Activated T-helper 2 cell treated with anti-CD3 and anti-CD28 coated beads, Interferon-gamma antibody, Interleukin-2, Interleukin-4, amounts not matched to agents 10 μg/mL and 5 μg/mL and 100 μg/mL, durations not matched to agents 14 hours and 24 hours and 36 hours (primary cell): ENCODE data around the gene EDC3. TPM values are rescaled to one million over a fixed set of nuclear protein-coding genes. Genes with fewer than 3 reads are reported as not detected.
A peak's percentile ranks its signal among the peaks of the same experiment; 100 is the strongest.

Source experiments
- DNase-seq: peaks from one replicate; pipeline ENCODE4 v3.0.0; 2021; ENCODE audit warnings: low spot score
- H3K27ac Mint-ChIP-seq: one replicate; pipeline ENCODE4 v1.8.0; 2021; ENCODE audit warnings: mixed read lengths
- H3K27me3 Mint-ChIP-seq: one replicate; pipeline ENCODE4 v1.8.0; 2021; ENCODE audit warnings: low read depth, mixed read lengths
- H3K36me3 Mint-ChIP-seq: one replicate; pipeline ENCODE4 v1.8.0; 2021; ENCODE audit warnings: low read depth, mixed read lengths
- H3K4me1 Mint-ChIP-seq: one replicate; pipeline ENCODE4 v1.8.0; 2021; ENCODE audit warnings: low read depth, mixed read lengths
- H3K4me3 Mint-ChIP-seq: one replicate; pipeline ENCODE4 v1.8.0; 2021; ENCODE audit warnings: low read depth, mild to moderate bottlenecking, moderate library complexity, mixed read lengths
- H3K9me3 Mint-ChIP-seq: one replicate; pipeline ENCODE4 v1.8.0; 2021; ENCODE audit warnings: mixed read lengths
- intact Hi-C: fragments of 100-400 bp; cut with micrococcal nuclease; formaldehyde crosslinking; loops from one replicate; pipeline ENCODE4 v1.15.1; 2023
- total RNA-seq: library from RNA; stranded (reverse); gene quantifications from 2 replicates; pipeline ENCODE4 v1.2.3, GENCODE V29; 2022

EDC3 gene
- total RNA-seq, 1 donor from 2014 or later: 49.3 TPM

DNA sequence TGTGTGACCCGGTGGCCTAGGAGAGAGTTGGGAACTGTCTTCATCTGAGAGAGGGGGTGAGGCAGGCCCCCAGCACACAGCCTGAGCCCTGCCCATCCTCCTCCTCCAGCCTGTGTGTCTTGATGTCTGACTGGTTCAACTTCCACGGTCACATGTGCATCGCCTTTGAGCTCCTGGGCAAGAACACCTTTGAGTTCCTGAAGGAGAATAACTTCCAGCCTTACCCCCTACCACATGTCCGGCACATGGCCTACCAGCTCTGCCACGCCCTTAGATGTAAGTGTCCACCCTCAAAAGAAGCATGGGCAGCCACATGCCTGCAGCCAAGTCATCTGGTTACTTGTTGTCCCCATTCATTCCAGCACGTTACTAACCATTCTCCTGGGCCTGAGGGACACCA, 70.1 kb downstream of the EDC3 start:
- Mint-ChIP-seq H3K36me3 (peaks cover 86% of the 10 kb centered on the region), H3K4me3 (no peak overlapping the region), H3K4me1 (peaks cover 14% of the 10 kb centered on the region), H3K27me3 (no peaks in the 10 kb centered on the region), H3K9me3 (no peaks in the 10 kb centered on the region), H3K27ac (peak overlapping the region; percentile 3)
- DNase-seq: no peak
- intact Hi-C loops: no loop called here

DNA sequence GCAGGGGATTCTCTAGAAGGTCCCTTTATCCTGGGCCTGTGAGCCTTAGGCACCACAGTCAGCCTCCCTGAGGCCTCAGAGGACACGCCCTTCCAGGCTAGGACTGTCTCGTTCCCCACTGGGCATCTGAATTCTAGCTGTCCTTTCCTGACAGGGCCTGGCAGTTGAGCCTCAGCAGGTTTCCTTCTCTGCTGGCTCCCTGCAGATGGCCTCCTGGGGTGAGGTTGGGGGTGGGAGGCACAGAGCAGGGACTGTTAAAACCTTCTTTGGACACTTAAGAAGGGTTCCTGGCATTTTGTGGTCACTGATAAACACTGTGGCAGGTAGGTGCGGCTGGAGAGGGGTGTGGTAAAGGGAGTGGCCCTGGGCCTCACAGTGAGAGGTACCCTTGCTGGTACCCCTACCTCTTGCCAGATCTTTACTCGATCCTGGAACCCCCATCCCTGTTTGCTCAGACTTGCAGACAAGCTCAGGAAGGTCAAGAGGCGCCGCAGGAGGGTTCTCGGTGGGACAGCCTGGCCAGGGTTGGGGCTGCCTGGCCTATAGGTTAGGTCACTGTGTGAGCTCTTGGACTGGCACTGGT, 71.7 kb downstream of the EDC3 start:
- H3K27ac Mint-ChIP-seq: no peak overlapping the region
- peaks cover 17% of the 10 kb centered on the region for H3K4me1 Mint-ChIP-seq
- H3K9me3 Mint-ChIP-seq: no peaks in the 10 kb centered on the region
- no peak overlapping the region for H3K4me3 Mint-ChIP-seq
- DNase-seq: no peak
- intact Hi-C loops: no loop called here
- H3K27me3 Mint-ChIP-seq: no peaks in the 10 kb centered on the region
- H3K36me3 Mint-ChIP-seq: peaks cover 93% of the 10 kb centered on the region

DNA sequence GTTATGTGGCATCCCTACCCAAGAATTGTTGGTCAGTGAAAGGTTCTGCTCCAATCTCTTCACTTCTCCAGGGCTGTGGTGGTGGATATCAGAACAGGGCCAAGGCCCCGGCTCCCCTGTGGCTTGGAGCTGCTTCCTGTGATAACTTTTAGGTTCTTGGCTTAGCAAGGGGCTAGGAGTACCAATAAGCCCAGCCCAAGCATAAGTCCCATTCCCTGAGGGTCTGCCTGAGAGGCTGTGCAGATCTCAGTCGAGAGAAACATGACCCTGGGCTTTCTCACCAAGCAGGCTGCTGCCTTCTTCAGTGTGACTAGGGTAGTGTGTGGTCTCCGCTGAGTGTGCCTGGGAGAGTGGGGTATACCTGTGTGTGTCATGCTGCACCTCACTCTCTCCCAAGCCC, 73.1 kb downstream of the EDC3 start:
- H3K4me1 Mint-ChIP-seq: peaks cover 28% of the 10 kb centered on the region
- H3K36me3 Mint-ChIP-seq: peaks cover 82% of the 10 kb centered on the region

DNA sequence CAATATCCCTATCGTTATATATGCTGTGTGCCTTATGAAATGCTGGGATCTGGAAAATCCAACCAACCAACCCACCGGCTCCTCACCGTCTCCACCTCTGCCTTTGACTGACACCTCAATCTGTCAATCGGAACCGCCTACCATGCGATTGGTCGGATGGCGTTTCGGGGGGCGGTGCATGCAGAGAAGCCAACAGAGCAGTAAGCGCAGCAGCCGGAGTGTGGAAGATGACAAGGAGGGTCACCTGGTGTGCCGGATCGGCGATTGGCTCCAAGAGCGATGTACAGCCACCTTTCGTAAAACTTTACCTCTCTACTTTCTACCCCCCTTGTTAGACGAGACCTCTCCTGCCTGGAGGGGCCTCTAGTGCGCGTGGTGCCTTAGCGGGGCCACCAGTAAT, 73.9 kb downstream of the EDC3 start:
- H3K27me3 Mint-ChIP-seq: no peaks in the 10 kb centered on the region
- intact Hi-C loops: no loop called here
- peaks cover 36% of the 10 kb centered on the region for H3K4me1 Mint-ChIP-seq
- peaks cover 79% of the 10 kb centered on the region for H3K36me3 Mint-ChIP-seq
- no peak overlapping the region for H3K4me3 Mint-ChIP-seq
- no peak for DNase-seq
- no peaks in the 10 kb centered on the region for H3K9me3 Mint-ChIP-seq
- H3K27ac Mint-ChIP-seq: no peak overlapping the region

More for the DNA sequence above, 73.1 kb downstream of the EDC3 start:
- no peak for DNase-seq
- intact Hi-C loops: no loop called here
- H3K4me3 Mint-ChIP-seq: no peak overlapping the region
- no peaks in the 10 kb centered on the region for H3K9me3 Mint-ChIP-seq
- H3K27ac Mint-ChIP-seq: no peak overlapping the region
- H3K27me3 Mint-ChIP-seq: no peaks in the 10 kb centered on the region

DNA sequence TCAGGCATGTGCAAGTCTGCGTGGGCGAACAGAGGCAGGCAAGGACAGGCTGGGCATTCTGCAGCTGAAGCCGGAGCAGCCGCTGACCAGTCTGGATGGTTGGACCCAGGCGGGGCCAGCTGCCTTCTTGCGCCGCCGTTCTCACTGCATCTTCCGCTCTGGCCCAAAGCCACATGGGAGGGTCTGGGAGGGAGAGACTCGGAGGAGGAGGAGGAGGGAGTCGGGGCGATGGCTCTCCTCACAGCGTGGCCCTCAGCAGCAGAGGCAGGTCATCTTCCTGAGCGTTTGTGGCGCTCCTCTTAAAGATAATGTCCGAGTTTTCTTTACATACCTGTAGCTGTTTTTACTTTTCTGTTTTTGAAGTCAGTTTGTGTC, 74.3 kb downstream of the EDC3 start:
- no peak overlapping the region for H3K27ac Mint-ChIP-seq
- H3K4me1 Mint-ChIP-seq: peaks cover 40% of the 10 kb centered on the region
- intact Hi-C loops: no loop called here
- no peak for DNase-seq
- peaks cover 80% of the 10 kb centered on the region for H3K36me3 Mint-ChIP-seq
- no peaks in the 10 kb centered on the region for H3K9me3 Mint-ChIP-seq
- H3K4me3 Mint-ChIP-seq: no peak overlapping the region
- H3K27me3 Mint-ChIP-seq: no peaks in the 10 kb centered on the region

DNA sequence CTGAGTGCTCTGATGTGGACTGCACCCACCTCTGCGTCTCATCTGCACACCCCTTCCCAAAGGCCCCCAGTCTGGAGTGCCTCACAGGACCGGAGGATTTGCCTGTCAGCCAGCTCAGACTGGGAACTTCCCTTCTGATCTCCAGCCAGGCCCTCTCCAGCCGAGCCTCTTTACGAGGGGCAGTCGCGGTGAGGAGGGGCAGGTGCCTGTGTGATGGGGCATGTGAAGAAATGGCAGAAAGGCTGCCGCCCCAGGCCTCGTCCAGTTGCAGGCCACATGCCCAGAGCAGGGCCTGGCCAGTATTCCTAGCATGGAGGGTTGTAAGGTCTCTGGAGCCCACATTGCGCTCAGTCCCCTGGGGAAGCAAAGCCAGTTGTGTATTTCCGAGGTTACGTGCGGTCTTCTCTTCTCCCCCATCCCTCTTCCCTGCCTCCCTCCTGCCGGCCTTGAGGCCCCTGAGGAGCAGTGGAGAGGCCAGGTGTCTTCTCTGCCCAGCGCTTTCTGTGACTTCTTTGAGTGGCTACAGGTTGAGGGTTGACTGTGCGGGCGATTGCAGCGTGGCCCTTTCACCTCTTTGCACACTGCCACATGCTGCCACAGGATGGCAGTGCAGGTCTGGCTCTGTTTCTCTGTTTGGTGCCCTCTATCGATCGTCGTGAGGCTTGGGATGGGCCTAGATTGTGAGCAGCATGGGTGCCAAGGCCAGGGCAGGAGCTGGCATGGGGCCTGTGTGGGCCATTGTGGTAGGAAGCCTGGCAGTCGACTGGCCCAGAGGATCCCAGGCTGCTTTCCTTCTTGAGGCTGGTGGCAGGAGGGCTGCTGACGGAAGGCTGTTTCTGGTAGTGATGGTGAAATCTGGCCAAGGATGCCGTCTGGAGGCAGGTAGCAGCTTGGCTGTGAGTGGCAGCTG, 74.9 kb downstream of the EDC3 start:
- DNase-seq: peak; percentile 72
- intact Hi-C loops: no loop called here
- Mint-ChIP-seq H3K27me3 (no peaks in the 10 kb centered on the region), H3K27ac (peak overlapping the region; percentile 78), H3K4me1 (peaks cover 42% of the 10 kb centered on the region), H3K9me3 (no peaks in the 10 kb centered on the region), H3K36me3 (peaks cover 76% of the 10 kb centered on the region), H3K4me3 (no peak overlapping the region)

DNA sequence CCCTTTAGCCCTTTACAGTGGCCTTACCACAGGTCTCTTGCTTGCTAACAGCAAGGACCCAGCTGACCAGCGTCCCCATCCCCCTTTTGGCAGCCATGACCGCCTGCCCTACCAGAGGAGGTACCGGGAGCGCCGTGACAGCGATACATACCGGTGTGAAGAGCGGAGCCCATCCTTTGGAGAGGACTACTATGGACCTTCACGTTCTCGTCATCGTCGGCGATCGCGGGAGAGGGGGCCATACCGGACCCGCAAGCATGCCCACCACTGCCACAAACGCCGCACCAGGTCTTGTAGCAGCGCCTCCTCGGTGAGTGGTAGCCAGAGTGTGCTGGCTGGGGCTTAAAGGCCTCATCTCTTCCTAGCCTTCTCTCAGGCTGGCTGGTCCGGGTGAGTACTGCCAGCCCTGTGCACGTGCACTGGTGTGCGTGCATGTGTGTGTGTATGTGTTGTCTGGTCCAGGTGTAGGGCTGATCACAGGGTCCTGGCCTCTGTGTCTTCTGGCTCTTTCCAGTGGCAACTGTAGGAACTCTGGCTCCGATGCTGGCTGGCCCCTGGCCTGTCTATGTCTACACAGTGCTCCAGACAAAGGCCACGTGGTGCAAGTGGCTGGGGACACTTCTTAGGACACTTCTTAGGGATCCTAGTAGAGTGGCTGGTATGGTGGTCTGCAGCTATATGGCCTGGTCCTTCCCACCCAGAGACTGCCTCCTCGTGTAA, 75.7 kb downstream of the EDC3 start:
- no peaks in the 10 kb centered on the region for H3K9me3 Mint-ChIP-seq
- intact Hi-C loops: no loop called here
- no peak overlapping the region for H3K27ac Mint-ChIP-seq
- H3K4me3 Mint-ChIP-seq: no peak overlapping the region
- DNase-seq: no peak
- peaks cover 68% of the 10 kb centered on the region for H3K36me3 Mint-ChIP-seq
- H3K27me3 Mint-ChIP-seq: no peaks in the 10 kb centered on the region
- H3K4me1 Mint-ChIP-seq: peaks cover 37% of the 10 kb centered on the region

DNA sequence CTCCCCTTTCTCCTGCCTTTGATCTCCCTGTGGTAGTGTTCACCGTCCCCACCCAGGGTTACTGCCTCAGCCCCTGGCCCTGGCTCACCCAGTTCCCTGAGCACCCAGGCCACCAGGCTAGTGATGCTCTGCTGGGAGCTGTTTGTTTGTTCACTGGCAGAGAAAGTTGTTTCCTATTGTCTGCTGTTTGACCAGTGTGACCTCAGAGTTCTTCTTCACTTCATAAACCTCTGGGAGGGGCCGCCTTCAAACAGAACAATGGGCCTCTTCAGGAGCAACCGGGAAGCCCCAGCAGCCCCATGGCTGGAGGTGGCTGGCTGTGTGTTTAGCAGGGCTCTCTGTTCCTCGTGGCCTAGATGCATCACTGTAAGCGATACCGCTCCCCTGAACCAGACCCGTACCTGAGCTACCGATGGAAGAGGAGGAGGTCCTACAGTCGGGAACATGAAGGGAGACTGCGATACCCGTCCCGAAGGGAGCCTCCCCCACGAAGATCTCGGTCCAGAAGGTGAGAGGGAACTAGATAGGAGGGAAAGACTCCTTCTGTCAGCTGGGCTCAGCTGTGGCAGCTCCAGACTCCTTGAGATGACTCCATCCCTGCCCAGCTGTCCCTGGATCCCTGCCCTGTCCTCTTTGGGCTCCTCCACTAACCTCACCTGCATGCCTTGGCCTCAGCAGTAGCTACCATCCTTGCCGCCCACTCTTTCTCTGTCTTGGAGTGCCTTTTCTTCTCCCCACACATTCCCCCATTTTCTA, 76.8 kb downstream of the EDC3 start:
- no peak overlapping the region for H3K4me3 Mint-ChIP-seq

DNA sequence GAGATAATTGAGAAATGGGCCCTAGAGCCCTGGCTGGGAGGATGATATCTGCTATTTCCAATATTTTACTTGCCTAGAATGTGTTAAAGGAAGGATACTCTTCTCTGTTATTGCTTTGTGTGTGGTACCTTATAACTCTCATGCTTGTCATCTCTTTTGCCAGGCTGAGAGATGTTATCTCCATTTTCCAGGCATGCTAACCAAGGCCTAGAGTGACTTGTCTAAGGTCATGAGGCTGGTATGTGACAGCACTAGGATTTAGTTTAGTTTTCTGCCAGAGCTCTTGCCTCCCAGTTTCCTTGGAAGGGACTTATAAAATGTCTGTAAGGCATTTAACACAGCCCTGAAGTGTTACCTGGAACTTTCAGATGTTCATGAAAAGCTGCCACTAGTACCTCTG, 78.8 kb downstream of the EDC3 start:
- DNase-seq: no peak
- peaks cover 40% of the 10 kb centered on the region for H3K36me3 Mint-ChIP-seq
- H3K27ac Mint-ChIP-seq: peak overlapping the region; percentile 87
- intact Hi-C loops: no loop called here
- peak overlapping the region; percentile 96 for H3K4me3 Mint-ChIP-seq
- H3K9me3 Mint-ChIP-seq: no peaks in the 10 kb centered on the region
- H3K4me1 Mint-ChIP-seq: peaks cover 34% of the 10 kb centered on the region
- no peaks in the 10 kb centered on the region for H3K27me3 Mint-ChIP-seq

More for the DNA sequence above, 76.8 kb downstream of the EDC3 start:
- H3K27ac Mint-ChIP-seq: peak overlapping the region; percentile 17
- H3K27me3 Mint-ChIP-seq: no peaks in the 10 kb centered on the region
- H3K9me3 Mint-ChIP-seq: no peaks in the 10 kb centered on the region
- H3K36me3 Mint-ChIP-seq: peaks cover 57% of the 10 kb centered on the region
- intact Hi-C loops: no loop called here
- H3K4me1 Mint-ChIP-seq: peaks cover 37% of the 10 kb centered on the region
- DNase-seq: no peak

DNA sequence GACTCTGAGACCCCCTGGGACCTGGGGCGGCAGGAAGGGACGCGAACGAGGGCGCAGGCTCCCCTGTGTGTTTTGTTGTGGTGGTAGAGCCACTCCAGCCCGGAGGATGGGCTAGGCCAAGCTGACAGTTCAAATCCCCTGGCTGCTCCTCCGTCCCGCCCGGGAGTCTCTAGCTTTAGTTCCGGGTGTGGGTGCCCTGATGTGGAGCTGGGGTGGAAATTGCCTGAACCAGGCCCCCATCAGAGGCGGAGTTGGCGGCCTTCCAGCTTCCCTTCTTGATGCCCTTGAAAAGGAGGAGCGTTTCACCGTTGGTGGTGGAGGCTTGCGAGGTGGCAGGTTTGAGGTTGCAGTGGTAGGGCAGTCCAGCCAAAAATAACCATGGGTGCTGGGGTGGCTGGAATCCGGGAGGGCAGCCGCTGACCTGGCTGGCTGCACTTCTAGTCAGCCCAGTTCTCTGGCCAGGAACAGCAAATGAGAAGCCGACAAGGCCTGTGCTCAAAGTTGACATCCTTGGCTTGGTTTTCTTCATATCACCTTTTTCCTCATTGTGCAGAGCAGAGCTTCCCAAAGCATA, 79.4 kb downstream of the EDC3 start:
- Mint-ChIP-seq H3K36me3 (peaks cover 35% of the 10 kb centered on the region), H3K4me1 (peaks cover 32% of the 10 kb centered on the region), H3K27ac (peak overlapping the region; percentile 87), H3K4me3 (peak overlapping the region; percentile 96), H3K9me3 (no peaks in the 10 kb centered on the region), H3K27me3 (no peaks in the 10 kb centered on the region)
- peak; percentile 46 for DNase-seq
- intact Hi-C loops: no loop called here

DNA sequence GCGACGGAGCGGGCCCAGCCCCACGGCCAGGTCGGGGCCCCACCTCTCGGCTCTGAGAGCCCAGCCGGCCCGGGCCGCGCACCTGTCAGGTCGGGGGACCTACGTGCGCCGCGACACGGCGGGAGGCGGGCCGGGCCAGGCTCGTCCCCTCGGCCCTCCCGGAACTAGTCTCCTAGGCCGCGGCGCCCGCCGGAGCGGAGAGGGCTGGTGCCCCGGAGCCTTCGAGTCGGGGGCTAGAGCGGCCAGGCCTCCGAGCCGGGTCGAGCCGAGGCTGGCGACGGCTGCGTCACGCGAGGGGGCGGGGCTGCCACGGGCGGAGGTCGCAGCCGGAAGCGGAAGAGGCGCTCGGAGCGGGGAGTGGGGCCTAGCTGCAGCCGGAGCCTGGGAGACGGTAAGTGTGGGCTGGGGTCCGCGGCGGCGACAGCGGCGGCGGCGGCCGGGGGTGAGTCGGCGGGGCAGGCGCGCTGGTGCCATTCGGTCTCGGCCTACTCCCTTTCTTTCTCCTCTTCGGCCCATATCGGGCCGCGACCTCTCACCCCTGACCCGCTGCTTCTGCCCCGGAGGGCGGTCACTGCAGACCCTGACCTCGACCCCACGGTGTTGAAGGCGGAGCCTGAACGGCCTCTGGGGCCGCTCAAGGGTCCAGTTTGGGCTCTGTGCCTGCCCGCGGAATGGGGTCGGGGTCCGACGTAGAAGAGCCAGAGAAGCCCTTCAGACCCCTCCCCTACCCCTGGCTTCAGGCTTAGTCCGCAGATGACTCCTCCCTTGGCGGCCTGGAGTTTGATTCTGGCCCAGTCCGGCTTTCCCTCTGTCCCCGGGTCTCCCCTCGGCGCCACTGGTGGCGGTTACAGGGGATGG, 80.1 kb downstream of the EDC3 start, which contains the start of gene CLK3:
Gene CLK3, plus strand, starts transcription at position 329 of the 858 bp plus-strand sequence. CDS start 3,361 bp downstream, outside the sequence.
- Mint-ChIP-seq H3K4me3 (peak within 1 kb of the TSS; percentile 96), H3K27me3 (no peaks in the 10 kb centered on the region), H3K36me3 (peaks cover 29% of the 10 kb centered on the region), H3K4me1 (peaks cover 28% of the 10 kb centered on the region), H3K27ac (peak within 1 kb of the TSS; percentile 97), H3K9me3 (no peaks in the 10 kb centered on the region)
- intact Hi-C loops: loop anchor here (1.0 to 2.0 kb wide), 4 partner anchors 17 to 241 kb away; partner anchors contain the start of gene UBL7
- DNase-seq: peak; percentile 95
